Measurements from ENCODE around the gene MCF2L2. TPM values are rescaled to one million over a fixed set of nuclear protein-coding genes. Genes with fewer than 3 reads are reported as not detected.

Gene MCF2L2
- total and polyA plus RNA-seq, 2 experiments from 2014 or later = 6.7 to 14.6 TPM

DNA sequence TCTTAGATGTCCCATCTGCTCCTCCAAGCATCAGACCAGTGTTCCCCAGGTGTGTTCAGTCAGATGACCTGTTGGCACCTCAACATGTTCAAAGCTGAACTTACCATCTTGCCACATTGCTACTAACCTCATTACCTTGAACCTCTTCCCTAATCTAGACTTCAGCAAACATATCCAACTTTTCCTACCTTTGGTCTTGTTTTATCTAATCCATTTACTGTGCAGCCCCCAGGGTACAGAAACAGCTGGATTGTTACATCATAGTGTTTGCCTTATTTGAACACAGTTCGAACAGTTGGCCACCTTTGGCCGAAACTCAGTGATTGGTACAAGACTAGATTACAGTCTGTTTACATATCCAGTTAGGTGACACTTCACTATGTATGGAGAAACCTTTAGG is 36.1 kb upstream of the MCF2L2 start:
- no peak overlapping the region for H3K4me3 ChIP-seq

More for the DNA sequence above, 36.1 kb upstream of the MCF2L2 start:
- Mint-ChIP-seq H3K4me1 (0 out of 3 replicates have a peak, but pooled peaks cover 4% of the 10 kb centered on the region), H3K9me3 (peaks cover 13% of the 10 kb centered on the region), H3K36me3 (ENCODE audit: low read depth) (no peaks in the 10 kb centered on the region), H3K27me3 (ENCODE audit: insufficient read depth, low read depth, poor library complexity) (peaks cover 4% of the 10 kb centered on the region), H3K4me3 (no peak overlapping the region), H3K27ac (no peak overlapping the region)
- Histone ChIP-seq H3K27ac (ENCODE audit: low read depth) (no peak overlapping the region), H3K4me2 (no peak overlapping the region), H3F3A (replicated peaks; ENCODE audit: low read depth) (no peaks in the 10 kb centered on the region), H3K9me2 (ENCODE audit: insufficient read depth) (no peaks in the 10 kb centered on the region), H3K79me2 (replicated peaks; ENCODE audit: insufficient read depth) (no peaks in the 10 kb centered on the region), H3K36me3 (ENCODE audit: insufficient read depth) (no peaks in the 10 kb centered on the region), H3K27me3 (ENCODE audit: insufficient read depth) (no peaks in the 10 kb centered on the region), H3K4me1 (ENCODE audit: insufficient read depth) (no peaks in the 10 kb centered on the region), H4K20me1 (replicated peaks; ENCODE audit: insufficient read depth) (no peaks in the 10 kb centered on the region), H2AFZ (no peak overlapping the region)
- ATAC-seq (no peak), DNase-seq (ENCODE audit: low spot score) (no peak)
- no peak for TF ChIP-seq ETS1 (IDR thresholded peaks at IDR 0.05)
- no peak for TF ChIP-seq REST (IDR thresholded peaks at IDR 0.05; ENCODE audit: unreplicated experiment)
- no peak for TF ChIP-seq EZH2phosphoT487 (IDR thresholded peaks at IDR 0.05; ENCODE audit: unreplicated experiment)
- no peak for TF ChIP-seq NANOG (IDR thresholded peaks at IDR 0.05; ENCODE audit: borderline replicate concordance)
- TF ChIP-seq JUNB (IDR thresholded peaks at IDR 0.05; ENCODE audit: unreplicated experiment) = no peak
- TF ChIP-seq, protein P1, sequence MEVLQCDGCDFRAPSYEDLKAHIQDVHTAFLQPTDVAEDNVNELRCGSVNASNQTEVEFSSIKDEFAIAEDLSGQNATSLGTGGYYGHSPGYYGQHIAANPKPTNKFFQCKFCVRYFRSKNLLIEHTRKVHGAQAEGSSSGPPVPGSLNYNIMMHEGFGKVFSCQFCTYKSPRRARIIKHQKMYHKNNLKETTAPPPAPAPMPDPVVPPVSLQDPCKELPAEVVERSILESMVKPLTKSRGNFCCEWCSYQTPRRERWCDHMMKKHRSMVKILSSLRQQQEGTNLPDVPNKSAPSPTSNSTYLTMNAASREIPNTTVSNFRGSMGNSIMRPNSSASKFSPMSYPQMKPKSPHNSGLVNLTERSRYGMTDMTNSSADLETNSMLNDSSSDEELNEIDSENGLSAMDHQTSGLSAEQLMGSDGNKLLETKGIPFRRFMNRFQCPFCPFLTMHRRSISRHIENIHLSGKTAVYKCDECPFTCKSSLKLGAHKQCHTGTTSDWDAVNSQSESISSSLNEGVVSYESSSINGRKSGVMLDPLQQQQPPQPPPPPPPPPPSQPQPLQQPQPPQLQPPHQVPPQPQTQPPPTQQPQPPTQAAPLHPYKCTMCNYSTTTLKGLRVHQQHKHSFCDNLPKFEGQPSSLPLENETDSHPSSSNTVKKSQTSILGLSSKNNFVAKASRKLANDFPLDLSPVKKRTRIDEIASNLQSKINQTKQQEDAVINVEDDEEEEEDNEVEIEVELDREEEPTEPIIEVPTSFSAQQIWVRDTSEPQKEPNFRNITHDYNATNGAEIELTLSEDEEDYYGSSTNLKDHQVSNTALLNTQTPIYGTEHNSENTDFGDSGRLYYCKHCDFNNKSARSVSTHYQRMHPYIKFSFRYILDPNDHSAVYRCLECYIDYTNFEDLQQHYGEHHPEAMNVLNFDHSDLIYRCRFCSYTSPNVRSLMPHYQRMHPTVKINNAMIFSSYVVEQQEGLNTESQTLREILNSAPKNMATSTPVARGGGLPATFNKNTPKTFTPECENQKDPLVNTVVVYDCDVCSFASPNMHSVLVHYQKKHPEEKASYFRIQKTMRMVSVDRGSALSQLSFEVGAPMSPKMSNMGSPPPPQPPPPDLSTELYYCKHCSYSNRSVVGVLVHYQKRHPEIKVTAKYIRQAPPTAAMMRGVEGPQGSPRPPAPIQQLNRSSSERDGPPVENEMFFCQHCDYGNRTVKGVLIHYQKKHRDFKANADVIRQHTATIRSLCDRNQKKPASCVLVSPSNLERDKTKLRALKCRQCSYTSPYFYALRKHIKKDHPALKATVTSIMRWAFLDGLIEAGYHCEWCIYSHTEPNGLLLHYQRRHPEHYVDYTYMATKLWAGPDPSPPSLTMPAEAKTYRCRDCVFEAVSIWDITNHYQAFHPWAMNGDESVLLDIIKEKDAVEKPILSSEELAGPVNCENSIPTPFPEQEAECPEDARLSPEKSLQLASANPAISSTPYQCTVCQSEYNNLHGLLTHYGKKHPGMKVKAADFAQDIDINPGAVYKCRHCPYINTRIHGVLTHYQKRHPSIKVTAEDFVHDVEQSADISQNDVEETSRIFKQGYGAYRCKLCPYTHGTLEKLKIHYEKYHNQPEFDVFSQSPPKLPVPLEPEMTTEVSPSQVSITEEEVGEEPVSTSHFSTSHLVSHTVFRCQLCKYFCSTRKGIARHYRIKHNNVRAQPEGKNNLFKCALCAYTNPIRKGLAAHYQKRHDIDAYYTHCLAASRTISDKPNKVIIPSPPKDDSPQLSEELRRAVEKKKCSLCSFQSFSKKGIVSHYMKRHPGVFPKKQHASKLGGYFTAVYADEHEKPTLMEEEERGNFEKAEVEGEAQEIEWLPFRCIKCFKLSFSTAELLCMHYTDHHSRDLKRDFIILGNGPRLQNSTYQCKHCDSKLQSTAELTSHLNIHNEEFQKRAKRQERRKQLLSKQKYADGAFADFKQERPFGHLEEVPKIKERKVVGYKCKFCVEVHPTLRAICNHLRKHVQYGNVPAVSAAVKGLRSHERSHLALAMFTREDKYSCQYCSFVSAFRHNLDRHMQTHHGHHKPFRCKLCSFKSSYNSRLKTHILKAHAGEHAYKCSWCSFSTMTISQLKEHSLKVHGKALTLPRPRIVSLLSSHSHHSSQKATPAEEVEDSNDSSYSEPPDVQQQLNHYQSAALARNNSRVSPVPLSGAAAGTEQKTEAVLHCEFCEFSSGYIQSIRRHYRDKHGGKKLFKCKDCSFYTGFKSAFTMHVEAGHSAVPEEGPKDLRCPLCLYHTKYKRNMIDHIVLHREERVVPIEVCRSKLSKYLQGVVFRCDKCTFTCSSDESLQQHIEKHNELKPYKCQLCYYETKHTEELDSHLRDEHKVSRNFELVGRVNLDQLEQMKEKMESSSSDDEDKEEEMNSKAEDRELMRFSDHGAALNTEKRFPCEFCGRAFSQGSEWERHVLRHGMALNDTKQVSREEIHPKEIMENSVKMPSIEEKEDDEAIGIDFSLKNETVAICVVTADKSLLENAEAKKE (CRISPR knock-in tag; IDR thresholded peaks at IDR 0.05) = no peak
- TF ChIP-seq POLR2AphosphoS5 (IDR thresholded peaks at IDR 0.05; ENCODE audit: low read depth) = no peak

All from GM23338 (cell line).